LNCAP (cell line): ENCODE results near the gene IPO8.

Experiments used
- TF ChIP-seq, protein P1 (sequence below): fragments of 450-650 bp; IDR thresholded peaks from 2 replicates; pipeline ENCODE4 v1.5.1; 2017; ENCODE audit warnings: mild to moderate bottlenecking

The IPO8 gene

GRCh38 chr12:30698346-30698745 lies 2.7 kb upstream of the IPO8 start:
- TF ChIP-seq, protein P1, sequence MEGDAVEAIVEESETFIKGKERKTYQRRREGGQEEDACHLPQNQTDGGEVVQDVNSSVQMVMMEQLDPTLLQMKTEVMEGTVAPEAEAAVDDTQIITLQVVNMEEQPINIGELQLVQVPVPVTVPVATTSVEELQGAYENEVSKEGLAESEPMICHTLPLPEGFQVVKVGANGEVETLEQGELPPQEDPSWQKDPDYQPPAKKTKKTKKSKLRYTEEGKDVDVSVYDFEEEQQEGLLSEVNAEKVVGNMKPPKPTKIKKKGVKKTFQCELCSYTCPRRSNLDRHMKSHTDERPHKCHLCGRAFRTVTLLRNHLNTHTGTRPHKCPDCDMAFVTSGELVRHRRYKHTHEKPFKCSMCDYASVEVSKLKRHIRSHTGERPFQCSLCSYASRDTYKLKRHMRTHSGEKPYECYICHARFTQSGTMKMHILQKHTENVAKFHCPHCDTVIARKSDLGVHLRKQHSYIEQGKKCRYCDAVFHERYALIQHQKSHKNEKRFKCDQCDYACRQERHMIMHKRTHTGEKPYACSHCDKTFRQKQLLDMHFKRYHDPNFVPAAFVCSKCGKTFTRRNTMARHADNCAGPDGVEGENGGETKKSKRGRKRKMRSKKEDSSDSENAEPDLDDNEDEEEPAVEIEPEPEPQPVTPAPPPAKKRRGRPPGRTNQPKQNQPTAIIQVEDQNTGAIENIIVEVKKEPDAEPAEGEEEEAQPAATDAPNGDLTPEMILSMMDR = no peak

GRCh38 chr12:30696943-30697342 lies 1.3 kb upstream of the IPO8 start:
- TF ChIP-seq, protein P1 = no peak

DNA sequence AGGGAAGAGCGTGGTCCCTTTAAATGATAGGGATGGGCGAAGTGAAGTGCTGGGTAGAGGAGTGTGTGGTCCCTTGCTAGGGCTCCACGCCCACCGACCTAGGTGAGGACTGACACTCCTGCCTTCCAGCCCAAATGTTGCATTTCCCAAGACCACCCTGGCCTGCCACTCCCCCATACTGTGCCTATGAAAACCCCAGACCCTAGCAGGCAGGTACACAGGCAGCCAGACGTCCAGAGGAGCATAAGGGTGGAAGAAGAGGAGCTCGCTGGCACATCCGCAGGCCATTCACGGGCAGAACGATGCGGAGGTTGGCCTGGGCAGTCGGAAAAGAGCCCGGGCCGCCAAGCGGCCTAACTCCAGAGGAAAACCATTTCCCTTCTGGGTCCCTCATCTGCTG lies 817 bp upstream of the IPO8 start:
- TF ChIP-seq, protein P1 = no peak

- TF ChIP-seq, protein P1 = no peak
These were observed 387 bp upstream of the IPO8 start for GRCh38 chr12:30696103-30696408.

DNA sequence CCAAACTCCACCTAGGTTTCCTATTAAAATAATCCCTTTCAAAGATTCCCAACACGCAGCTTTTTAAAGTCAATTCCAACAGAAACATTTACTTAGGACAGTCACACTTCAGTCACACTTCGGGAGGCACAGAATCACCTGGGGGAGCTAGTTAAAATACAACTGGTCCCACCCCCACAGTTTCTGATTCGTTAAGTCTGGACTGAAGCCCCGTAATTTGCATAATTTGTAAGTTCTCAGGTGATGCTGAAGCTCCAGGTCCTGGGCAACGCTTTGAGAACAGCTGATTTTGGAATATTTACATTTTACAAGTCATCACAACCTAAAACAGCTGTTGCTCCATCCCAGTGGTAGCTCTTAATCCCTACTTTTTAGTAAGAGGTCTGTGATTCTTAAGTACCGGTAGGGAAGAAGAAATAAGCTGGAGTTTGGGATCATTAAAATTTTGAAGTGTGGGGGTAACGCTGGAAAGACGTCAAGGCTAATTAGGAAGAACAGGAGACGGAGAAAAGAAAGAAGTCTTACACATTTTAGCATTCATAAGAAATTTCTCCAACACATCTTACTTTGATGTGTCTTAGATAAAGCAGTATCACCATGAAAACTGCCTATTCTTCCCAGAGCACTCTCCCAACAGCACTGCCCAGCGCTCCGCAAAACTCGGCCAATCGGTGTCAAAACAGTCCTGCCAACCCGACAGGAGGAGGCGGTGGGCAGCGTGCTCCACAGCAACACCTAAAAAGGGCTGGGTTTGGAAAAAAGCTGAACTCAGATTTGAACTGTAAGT lies 1.1 kb downstream of the IPO8 start:
- TF ChIP-seq, protein P1 = no peak

- TF ChIP-seq, protein P1 = no peak
These were observed 3.2 kb downstream of the IPO8 start for GRCh38 chr12:30692470-30692869.

DNA sequence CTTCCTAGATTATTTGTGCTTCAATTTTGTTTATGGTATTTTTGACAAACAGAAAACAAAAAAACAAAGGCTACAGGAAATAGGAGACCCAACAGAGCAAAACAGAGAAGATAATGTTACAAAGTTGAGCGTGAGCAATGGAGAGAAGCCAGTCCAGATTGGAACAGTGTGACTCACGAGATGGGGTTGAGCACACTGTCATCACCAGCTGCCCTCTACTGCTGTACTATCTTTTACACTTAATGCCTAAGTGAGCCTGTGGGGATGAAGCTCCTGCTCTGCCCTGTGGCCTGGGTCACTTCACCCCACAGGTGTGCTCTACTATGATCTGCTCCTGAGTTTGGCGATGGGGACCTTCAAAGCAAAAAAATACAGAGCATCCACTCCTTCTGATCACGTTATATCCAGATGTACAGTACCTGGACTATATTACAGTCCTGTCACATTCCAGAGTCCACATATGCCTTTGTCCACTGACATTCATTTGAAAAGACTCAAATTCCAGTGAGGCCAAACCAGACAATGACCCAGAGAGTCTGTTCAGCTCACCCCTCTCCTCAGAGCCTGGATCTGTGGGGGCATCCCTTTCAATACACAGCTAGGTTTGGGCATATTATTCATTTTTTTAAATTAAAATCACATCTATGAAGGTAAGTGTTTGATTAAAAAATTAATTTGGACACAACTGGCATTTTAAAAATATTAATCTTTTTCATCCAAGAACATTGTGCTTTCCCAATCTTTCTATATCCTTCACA lies 4.4 kb downstream of the IPO8 start:
- TF ChIP-seq, protein P1 = no peak
